HG02885 (cell line): ENCODE measurements around the gene UBE2S.
"Not testable (repeated sequence)": the region's sequence is repeated elsewhere in the genome, so short reads cannot be mapped to it uniquely, and the experiment has no call there.

Experiments used
- ATAC-seq: cut with Tn5 transposase; IDR thresholded peaks from one replicate; pipeline ENCODE4 v1.9.1; 2021; ENCODE audit warnings: mild to moderate bottlenecking; ENCODE audit not compliant: unreplicated experiment, poor library complexity

Gene UBE2S

GRCh38 chr19:55407550-55407799, at the start of gene UBE2S:
Gene UBE2S (minus strand): TSS chr19:55407788. CDS start chr19:55407589, 199 bp downstream.
- peak; percentile 24 for ATAC-seq

GRCh38 chr19:55456347-55456746, 48.8 kb upstream of the UBE2S start:
- no peak for ATAC-seq

GRCh38 chr19:55455576-55456235, 48.1 kb upstream of the UBE2S start:
- no peak for ATAC-seq

DNA sequence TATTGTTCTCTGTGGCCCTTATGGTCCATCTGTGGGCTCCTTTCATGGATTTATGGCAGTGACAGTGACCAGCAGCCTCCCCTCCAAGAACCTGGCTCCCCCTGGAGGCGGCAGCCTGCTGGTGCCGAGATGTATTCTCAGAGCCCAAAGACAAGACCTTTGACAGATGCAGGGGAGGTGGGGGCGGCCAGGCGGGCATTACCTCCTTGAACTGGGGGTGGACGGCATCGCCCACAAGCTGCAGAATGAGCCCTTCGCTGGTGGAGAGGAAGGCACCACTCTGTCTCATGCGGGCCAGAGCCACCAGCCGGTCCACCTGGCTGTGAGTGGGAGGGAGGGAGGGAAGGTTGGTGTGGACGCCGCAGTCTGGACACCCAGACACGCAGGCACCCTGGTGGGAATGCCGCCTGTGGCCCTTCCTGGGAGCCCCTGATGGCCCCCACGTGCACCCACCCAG, 47.2 kb upstream of the UBE2S start:
- ATAC-seq, result no peak

GRCh38 chr19:55453511-55454260, 46.1 kb upstream of the UBE2S start:
- ATAC-seq, result no peak

GRCh38 chr19:55452749-55453346, 45.3 kb upstream of the UBE2S start:
- no peak for ATAC-seq

DNA sequence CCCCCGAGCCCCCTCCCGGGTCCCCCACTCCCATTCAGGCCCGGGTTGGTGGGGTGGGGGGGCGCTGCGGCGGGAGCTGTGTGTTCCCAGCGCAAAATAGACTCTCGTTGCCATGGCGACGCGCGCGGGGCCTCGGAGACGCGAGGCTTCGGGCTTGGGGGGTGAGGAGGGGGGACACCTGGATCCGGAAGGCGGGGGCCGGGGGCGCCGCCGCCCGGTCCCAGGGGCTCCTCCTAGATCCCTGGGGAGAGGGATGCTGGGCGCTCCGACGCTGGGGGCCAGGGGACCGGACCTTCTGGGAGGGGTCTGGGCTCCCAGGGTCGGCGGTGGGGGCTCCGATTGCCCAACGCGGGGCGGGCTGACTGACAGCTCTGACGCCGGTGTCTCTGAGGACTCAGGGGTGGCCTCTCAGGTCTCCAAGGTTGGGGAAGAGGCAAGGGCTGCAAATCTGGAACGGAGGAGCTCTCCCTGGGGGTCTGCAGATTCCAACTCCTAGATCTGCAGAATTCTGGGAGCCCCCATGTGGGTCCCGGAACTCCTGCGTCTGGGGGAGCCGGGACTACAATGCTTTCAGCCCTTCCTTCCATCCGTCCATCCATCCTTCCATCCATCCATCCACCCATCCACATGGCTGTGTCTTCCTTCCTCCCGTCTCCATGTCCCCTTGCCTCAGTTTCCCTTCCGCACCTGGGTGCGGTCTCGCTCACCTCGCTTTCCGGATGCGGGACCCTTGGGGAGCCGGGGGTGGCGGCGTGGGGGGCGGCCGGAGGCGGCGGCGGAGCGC, 44.6 kb upstream of the UBE2S start:
- no peak for ATAC-seq

DNA sequence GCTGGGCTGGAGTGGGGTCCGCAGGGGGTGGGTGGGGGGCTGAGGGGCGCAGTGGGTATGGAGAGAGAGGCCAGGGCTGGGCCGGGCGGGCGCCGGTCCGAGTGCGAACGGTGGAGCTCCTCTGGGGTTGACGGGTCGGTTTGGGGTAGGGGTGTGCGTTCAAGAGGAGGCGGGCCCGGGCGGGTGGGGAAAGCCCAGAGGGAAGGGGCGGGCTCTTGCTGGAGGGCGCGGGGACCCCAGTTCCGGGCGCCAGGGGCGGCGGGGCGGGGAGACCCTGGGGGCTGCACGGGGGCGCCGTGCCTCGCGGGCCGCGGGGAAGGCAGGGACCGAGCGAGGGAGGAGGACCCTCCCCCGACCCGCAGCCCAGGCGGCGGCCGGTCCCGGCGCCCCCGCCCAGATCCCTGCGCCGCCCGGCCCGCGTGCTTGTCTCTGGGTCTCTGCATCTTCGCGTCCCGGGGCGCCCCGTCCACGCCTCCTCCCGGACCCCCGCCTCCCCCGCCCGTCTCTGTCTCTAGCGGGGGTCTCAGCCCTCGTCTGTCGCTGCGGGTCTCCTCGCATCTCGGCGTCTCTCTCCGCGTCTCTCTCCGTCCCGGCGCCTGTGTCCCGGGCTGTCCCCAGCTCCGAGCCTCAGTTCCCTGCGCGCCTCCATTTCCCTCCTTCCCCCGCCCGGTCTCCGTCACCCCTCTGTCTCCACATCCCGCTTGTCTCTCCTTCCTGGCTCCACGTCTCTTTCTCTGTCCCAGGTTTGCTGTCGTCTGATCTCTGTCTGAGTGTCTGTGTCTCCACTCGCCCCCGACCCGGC, 43.8 kb upstream of the UBE2S start:
- ATAC-seq, result no peak

GRCh38 chr19:55449469-55449868, 41.9 kb upstream of the UBE2S start:
- no peak for ATAC-seq

GRCh38 chr19:55448175-55448490, 40.5 kb upstream of the UBE2S start:
- not testable (repeated sequence) for ATAC-seq

DNA sequence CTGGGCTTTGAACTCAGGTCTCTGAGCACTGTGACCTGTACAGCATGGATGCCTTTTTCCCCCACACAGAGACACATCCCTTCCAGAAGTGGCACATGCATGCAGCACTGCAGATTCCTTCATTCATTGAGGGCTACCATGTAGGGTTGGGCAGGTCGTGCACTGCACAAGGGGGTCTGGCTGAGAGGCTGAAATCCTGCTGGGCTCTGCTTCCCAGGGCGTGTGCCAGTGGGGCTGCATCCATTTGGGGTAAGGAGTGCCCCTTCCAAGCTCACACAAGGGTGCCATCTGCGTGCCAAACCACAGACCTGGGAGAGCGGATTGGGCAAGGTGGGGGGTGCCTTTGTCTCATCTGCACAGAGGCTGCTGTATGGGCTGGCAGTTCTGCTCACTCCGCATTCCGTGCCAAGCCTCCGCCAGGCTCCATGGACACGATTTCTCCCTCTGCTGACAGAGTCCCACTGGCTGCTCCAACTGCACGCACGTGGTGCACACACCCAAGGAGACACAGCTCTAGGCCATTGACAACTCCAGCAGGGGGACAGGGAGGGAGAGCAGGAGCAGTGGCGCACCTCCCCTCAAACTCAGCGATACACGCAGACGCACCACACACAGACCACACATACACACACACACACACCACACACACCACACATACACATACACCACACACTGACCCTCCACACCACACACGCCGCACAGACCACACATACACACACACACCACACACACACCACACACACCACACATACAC, 40.0 kb upstream of the UBE2S start:
- ATAC-seq, result no peak

GRCh38 chr19:55446060-55446459, 38.5 kb upstream of the UBE2S start:
- no peak for ATAC-seq

- no peak for ATAC-seq
Measured at GRCh38 chr19:55444646-55445045, 37.1 kb upstream of the UBE2S start.

DNA sequence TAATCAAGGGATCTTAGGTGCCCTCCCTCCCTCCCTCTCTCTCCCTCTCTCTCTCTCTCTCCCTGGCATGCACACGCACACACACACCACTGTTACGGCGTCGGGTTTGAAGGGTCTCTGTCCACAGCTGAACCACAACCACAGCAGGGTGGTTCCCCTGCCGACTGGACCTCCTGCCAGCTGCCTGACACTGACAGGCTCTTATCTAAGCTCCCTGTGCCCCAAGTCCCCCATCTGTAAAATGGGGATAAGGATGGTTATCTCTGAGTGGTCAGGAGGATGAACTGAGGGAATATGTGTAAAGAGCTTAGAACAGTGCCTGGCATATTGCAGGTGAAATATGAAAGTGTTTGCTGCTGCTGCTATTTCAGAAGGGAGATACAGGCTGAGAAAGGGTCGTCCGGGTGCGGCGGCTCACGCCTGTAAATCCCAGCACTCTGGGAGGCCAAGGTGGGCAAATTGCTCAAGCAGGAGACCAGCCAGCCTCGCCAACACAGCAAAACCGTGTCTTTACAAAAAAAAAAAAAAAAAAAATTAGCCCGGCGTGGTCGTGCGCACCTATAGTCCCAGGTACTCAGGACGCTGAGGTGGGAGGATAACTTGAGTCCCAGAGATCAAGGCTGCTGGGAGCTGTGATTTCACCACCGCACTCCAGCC, 36.4 kb upstream of the UBE2S start:
- ATAC-seq, result no peak

DNA sequence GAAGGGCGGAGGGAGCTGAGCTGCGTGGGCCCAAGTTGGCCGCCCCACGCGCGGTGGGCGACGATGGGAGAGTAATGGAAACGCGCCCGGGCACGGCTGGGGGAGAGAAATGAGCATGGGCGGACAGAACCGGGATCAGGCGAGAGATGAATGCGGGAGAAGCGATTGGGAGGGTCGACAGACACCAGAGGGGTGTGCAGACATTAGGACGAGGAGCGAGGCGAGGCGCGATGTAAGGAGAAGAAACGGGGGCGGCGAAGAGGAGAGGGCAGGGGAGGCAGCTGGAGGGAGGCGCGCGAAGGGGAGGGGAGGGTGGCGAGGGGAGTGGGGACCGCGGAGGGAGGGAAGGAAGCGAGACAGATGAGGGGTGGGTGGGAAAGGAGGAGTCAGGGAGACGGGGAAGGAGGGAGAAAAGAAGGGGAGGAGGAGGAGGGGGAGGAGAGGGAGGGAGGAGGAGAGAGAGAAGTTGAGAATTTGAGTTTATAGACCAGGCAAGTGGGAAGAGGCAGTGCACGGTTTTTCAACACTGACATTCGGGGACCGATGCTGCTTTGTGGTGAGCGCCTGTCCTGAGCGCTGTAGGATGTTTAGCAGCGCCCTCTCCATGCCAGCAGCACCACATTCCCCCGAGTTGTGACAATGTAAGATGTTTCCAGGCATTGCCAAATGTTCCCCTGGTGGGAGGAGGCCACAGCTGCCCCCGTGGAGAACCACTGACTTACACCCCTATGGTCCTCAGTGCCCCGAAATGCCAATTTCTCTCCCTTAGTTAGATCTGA, 35.6 kb upstream of the UBE2S start, which contains the start of gene SHISA7:
SHISA7 (minus strand) TSS at position 256 of the 779 bp plus-strand sequence. CDS start 437 bp downstream, outside the sequence.
- ATAC-seq, result no peak

DNA sequence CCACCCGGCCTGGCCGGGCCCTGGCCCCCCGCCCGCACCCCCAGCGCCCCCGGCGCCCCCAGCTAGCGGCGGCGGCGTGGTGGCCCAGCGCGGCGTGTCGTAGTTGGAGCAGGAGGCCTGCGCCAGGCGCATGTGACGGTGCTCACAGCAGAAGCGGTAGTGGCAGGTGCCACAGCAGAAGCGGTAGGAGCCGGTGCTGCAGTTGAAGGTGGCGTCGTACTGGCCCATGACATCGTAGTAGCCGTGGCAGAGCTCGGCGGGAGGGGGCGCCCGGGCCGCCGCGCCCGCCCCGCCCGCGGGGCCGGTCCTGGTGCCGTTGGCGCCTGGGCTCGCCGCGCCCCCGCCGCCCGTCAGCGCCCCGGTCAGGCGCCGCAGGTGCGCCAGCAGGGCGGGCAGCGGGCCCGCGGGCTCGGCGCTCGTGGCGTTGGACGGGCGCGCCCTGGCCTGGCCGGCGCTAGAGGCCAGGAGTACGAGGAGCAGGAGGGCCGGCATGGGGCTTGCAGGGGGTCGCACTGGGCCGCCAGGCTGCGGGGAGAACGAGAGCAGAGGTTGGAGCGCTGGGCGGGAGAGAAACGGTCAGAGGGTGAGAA, 34.9 kb upstream of the UBE2S start:
- ATAC-seq, result no peak

DNA sequence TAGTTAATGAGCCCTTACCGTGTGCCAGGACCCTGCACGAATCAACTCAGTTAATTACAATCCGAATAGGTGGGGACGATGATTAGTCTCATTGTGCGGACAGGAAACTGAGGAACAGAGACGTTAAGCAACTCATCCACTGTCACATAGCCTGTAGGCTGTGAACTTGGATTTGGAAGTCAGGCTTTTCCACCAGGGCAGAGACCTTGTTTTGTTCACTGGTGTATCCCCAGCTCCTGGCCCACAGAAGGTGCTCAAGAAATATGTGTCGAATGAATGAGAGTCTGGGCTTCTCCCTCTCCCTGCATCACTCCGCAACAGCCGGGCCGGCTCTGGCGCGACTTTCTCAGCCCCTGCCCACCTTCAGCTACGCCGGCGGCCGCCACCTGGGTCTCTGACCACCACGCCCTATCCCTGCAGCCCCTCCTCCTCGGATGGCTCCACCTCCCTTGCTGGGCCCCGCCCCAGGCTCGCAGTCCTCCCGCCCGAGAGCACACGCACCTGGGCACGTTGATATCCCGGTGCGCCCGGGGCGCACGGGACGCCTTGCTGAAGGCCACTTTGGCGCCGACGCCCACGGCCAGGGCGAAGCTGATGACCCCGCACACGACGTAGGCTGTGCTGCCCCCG, 34.2 kb upstream of the UBE2S start:
- no peak for ATAC-seq
